HG02852 (cell line): ENCODE data around the gene TFF1.

Experiments used
- ATAC-seq: cut with Tn5 transposase; IDR thresholded peaks from one replicate; pipeline ENCODE4 v1.9.1; 2021; ENCODE audit warnings: mild to moderate bottlenecking, moderate library complexity; ENCODE audit not compliant: unreplicated experiment

TFF1 gene

DNA sequence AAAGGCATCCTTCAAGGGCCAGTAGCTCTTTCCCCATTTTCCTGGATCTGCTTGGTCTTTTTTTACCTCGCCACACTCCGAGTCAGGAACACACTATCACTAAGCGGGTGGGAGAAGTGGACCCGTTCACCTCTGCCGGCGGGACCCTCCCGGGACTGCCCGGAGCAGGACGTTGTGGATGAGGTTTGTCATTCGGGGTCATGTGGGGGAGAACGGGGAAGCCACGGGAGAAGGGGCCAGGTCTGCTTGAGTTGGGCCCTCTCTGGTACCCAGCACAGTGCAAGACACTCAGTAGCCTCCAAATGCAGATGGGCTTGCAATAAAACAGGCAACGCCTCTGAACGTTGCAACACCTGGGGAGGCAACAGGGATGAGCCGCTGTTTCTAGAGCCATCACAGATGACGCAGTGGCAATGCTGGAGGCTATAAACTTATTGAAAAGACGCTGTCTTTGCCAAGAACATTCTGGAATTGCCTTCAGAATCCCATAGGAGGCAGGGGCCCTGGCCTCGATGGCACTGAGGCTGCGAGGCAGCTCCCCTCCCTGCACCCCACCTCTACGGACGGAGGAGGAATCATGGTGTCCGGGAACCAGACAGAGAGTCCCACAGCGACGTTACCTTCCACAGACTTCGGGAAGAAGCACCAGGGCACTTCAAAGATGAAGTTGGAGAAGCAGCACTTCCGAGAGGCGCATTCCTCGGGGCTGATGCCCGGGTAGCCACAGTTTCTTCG lies 19.3 kb downstream of the TFF1 start:
- no peak for ATAC-seq

GRCh38 chr21:42346441-42346840 lies 19.9 kb downstream of the TFF1 start:
- no peak for ATAC-seq

- ATAC-seq = no peak
Measured at GRCh38 chr21:42344631-42345030, 21.7 kb downstream of the TFF1 start.

DNA sequence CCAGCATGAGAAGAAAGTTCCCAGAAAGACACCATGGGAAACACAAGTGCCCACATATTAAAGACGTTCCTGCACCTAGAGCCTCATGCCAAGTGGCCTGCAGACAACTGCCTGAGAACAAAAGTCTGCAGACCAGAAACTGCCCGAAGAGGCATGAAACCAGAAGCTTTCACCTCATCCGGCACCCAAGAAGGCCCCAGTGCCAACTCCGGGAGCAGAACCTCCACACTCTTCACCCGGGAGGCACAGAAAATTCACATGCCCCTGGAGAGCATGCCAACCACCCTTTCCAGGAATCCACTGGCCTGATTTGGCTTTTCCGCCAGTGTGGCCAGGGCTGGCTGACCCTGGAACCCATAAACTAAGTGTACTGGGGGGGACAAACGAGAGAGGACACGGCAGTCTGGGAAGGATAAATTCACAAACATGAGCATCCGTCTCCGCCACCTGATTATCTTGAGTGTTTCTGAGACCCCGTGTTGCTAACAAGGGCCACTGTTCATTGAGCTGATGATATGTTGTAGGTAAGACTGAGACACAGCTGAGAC lies 22.3 kb downstream of the TFF1 start:
- ATAC-seq = no peak

- no peak for ATAC-seq
Measured at GRCh38 chr21:42343556-42343955, 22.8 kb downstream of the TFF1 start.

GRCh38 chr21:42343101-42343500 lies 23.2 kb downstream of the TFF1 start:
- ATAC-seq = no peak

GRCh38 chr21:42341776-42342542 lies 24.4 kb downstream of the TFF1 start:
- ATAC-seq = no peak

DNA sequence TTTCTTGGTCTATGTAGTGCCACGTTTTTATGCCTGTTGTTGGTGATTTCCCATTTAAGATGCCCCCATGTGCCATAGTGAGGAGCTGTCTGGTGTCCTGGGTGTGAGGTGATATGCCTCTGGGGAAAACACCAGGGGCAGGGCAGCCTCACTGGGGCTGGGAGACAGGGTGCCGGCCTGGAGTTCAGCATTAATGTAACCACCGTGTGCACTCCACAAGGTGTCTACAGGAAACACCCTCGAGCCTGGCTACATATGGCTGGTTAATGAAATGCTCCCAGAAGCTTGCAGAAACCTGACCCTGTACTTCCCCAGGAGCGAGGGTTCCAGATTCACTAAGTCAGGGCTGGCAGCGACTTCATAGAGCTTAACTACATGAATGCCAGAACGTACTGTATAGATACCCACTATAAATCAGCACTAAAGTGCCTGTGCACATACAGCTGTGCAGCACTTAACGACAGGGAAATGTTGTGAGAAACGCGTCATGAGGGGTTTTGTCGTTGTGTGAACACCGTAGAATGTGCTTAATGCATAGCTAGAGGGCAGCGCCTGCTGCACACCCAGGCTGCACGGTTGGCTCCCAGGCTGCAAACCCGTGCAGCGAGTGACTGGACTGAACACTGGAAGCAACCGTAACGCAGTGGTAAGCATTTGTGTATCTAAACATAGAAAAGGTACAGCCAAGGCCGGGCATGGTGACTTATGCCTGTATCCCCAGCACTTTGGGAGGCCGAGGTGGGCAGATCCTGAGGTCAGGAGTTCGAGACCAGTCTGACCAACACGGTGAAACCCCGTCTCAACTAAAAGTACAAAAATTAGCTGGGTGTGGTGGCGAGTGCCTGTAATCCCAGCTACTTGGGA lies 25.9 kb downstream of the TFF1 start:
- no peak for ATAC-seq

DNA sequence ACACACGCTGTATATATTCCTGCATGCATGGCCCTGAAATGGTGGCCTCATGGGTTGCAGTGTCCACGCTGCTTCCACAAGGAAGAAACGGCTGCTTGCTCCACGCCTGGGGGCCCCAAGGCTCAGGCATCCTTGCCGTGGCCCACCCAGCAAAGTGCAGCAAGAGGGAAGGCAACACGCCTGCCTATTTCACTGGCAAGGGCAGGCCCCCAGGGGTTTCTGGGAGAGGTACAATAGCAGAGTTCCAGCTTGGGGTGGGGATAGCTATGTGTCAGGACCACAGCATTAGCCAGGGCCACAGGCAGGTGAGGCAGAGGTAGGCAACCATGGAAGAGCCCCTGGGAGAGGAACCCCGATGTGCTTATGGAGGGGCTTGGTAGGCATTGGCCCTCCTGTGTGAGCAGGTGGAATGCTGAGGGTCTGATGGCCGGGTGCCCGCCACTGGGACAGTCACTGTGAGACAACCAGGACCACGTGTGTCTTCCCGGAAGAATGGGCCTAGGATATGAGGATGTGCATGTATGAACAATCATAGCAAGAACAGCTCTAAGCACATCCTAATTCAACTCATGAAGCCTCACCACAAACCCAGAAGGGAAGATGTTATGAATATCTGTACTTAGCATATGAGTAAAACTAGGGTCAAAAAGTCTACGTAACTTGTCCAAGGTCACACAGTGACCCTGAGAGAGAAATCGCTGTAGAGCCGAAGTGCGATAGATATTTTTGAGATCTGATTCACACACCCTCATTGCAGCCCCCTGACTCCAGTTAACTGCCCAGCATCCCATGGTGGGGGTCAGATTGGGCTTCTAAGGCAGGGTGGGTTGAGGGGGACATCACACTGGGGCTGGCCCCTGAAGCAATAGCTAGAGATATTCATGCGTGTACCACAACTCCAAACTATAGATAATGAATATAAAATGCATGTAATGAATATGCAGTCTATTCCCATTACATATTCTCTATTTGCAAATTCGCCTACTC lies 27.3 kb downstream of the TFF1 start:
- ATAC-seq = no peak

DNA sequence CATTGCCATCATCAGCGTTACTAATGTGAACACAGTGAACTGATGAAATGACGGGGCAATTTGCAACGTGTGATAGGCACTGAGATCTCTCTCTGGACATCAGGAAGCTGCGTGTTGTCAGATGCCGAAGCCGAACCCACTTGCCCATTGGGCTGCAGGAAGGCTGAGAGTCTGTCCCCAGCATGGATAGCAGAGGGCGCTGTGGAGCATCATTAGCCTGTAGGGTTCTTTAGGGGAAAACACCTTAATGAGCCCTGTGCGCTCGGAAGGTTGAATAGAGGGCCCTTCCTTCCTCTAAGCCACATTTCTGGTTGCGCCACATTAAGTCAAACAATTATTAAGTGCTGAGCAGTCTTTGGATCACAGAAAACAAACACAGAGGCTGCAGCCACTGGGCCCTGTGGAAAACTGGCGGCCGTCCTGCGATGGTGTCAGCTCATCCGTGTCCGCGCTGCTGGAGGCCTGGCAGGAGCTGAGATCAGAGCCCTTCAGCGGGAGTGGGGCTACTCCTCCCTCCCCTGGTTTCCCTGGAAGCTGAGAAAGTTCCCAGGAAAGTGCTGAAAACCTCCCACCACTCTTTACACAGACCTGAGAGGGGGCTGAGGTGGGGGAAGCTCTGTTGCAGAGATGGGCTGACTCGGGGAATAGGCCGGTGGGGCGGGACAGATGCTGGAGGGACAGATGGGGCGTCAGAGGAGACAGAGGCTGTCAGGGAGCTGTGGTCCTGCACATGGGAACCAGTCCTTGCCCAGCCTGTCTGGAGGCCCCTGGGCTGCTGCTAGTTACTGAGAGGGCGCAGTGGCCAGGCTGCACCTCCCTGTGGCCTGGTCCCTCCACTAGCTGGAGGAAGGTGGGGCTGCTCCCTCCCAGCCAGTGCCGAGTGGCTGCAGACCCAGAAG lies 28.3 kb downstream of the TFF1 start:
- ATAC-seq = no peak

DNA sequence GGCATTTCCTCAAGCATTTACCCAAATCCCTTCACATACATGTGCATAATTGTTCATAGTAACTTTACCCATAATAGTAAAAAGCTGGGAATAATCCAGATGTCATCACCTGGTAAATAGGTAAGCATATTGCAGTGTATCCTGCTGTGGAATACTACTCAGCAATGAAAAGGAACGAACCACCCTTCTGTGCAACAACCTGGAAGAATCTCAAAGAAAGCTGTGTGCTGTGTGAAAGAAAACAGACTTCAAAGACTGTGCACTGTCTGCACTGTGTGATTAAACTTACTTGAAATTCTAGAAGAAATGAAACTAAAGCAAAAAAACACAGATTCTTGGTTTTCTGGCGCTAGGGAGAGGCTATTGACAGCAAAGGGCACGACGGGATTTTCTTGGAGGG lies 29.1 kb downstream of the TFF1 start:
- no peak for ATAC-seq

DNA sequence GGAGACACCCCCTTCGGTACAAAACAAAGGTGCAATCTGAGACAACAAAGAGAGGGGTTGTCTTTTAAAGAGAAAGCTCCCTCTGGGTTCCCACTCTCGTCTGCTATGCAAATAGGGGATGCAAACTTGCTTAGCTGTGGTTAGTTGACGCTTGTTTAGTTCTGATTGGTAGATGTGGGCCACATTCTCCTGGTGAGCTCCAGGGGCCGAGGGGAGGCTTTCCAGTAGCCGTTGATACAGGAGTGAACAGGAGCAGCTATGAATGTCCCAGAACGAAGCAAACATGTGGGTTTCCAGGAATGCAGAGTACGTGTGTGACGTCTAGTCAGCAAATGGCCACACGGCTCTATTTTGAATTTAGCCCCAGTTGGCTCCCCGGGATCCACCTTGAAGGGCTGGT lies 30.3 kb downstream of the TFF1 start:
- no peak for ATAC-seq

DNA sequence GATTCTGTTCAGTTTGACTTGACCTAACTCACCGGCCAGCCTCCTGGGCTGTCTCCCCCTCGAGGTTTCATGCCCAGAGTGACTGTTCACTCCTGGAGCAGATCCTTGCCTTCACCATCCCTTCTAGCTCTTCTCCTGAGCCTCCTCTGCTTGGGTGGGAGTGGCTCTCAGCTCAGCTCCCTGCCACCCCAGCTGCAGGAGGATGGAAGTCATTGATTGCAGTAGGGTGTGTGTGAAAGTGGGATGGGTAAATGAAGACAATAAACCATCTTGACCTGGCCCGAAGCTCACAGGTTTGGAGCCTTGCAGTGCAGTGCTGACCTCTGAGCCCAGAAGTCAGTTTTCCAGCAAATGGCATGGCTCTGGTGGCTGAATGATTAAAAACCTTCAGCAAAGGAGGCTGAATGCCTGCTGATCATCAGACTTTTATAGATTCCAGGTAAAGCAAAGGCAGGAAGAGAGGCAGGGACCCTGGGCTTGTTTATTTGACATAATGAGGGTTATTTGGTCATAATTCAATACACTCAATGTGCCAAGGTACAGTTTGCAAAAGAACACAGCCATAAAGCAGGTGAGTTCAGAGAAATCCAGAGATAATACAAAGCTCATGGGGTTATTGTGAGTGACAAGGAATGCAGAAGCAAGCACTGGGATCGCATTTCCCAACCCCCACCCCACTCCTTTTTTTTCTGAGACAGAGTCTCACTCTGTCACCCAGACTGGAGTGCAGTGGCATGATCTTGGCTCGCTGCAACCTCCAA lies 33.6 kb downstream of the TFF1 start:
- ATAC-seq = no peak

DNA sequence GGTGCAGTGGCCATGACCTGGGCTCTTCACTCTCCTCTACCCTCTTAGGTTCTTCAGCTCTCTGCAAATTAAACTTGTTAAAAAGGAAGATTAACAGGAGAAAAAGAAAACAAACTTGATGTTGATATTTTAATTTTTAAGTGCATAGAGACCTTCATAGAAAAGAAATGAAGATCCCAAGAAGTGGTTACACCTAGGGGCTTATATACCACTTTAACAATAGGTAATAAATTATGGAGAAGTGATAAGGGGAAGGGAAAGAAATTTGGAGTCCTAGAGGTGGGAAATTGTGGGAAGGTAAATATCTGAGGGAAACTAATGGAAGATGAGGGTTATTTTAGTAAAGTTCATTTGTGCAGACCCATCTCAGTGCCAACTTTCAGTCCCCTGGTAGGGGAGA lies 34.7 kb downstream of the TFF1 start:
- no peak for ATAC-seq

- ATAC-seq = no peak
Measured at GRCh38 chr21:42330380-42331371, 35.7 kb downstream of the TFF1 start.

DNA sequence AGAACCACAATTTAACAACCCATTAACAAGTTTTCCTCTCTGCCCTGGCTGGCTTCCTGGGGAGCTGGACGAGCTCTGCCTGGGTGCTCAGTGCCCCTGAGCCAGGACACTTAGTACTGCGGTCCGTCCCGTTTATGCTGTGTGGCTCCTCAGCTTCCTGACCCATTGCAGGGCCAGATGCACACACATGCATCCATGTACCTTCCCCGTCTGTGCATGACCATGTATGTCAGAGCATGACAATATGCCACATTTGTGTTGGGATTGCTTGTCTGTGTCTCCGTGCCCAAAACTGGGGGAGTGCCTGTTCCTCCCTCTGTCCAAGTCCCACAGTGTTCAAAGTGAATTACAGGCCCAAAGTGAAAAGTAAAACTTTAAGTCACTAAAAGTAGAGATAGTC lies 41.4 kb downstream of the TFF1 start:
- ATAC-seq = no peak

- ATAC-seq = no peak
Measured at GRCh38 chr21:42321845-42322244, 44.5 kb downstream of the TFF1 start.
